ENCODE measurements around the gene PARP16.

PARP16 gene

DNA sequence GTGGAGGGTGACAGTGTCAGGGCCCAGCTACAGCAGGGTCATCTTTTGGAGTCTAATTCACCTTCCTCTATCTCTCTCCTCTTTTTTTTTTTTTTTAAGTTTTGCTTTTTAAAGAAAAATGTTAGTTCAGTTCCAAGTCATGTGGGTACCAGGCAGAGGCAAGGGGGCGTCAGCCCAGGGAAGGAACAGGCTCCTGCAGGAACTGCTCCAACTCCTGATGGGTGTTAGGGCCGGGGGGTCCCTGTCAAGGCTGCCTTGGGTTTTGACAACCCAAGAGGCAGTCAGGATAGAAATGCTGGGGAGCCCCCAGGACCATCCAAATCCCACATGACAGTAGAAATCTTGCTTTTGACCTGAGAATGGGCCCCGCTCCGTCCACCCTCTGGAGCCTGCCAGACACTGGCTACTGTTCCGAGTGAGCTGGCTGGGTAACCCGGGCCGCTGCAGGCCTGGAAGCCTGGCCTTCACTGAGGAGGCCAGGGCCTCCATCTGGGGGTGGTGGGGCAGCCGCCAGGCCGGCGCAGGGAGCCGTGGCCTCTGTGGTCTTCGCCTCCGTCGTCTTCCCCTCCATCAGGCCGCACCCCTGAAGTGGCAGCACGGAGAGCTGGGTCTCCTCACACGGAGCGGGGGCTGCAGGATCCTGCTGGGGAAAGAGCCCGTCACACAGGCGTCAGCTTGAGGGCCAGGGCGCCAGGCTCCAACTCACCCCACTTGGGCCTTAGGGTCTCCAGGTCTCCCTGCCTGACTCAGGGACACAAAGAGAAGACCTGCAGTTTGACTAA, 42.0 kb upstream of the PARP16 start:
- ChIA-PET POLR2A (no interaction called here), CTCF (interaction anchor here (1.2 to 4.1 kb wide), 2 partner anchors 7 to 10 kb away, joined by 3 to 23 read pairs; no protein-coding TSS in a partner anchor)
- no peak for DNase-seq (ENCODE audit: low read depth, low spot score)
- no peak overlapping the region for H3K4me3 ChIP-seq (ENCODE audit: low read depth, low read length)
- TF ChIP-seq, protein P1, sequence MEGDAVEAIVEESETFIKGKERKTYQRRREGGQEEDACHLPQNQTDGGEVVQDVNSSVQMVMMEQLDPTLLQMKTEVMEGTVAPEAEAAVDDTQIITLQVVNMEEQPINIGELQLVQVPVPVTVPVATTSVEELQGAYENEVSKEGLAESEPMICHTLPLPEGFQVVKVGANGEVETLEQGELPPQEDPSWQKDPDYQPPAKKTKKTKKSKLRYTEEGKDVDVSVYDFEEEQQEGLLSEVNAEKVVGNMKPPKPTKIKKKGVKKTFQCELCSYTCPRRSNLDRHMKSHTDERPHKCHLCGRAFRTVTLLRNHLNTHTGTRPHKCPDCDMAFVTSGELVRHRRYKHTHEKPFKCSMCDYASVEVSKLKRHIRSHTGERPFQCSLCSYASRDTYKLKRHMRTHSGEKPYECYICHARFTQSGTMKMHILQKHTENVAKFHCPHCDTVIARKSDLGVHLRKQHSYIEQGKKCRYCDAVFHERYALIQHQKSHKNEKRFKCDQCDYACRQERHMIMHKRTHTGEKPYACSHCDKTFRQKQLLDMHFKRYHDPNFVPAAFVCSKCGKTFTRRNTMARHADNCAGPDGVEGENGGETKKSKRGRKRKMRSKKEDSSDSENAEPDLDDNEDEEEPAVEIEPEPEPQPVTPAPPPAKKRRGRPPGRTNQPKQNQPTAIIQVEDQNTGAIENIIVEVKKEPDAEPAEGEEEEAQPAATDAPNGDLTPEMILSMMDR (IDR thresholded peaks at IDR 0.05; ENCODE audit: insufficient read depth, low read length, missing control alignments): no peak

DNA sequence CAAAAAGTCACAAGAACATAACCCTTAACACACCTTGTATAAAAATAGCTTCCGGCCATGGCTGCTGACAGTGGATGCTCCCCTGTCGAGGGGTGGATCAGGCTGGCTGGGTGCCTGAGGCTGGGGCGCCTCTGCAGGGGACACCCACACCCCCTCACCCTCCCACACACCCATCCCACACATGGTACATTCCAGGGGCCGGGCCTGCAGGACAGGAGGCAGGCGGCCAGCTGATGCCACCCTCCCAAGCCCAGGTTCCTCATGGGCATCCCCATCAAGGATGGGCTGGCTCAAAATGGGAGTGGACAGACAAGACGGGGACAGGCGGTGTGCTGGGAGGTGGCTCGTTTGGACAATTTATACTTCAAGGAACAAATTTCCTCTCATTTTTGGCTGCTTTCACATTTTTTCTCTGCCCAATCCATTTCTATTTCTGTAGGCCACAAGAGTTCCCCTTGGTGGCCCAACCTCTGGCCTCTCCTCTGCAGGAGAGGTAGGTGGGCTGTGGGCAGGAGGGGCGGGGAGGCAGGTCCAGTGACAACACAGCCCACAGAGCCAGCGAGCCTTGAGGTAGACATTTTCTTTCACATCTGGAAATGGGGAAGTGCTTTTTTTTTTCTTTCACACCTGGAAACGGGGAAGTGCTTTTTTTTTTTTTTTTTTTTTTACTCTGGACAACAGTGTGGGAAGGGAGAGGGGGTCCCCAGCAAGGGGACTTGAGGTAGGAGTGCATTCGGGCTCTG, 41.1 kb upstream of the PARP16 start:
- DNase-seq (ENCODE audit: low read depth, low spot score): no peak
- no peak overlapping the region for H3K4me3 ChIP-seq (ENCODE audit: low read depth, low read length)
- TF ChIP-seq, protein P1 (IDR thresholded peaks at IDR 0.05; ENCODE audit: insufficient read depth, low read length, missing control alignments): no peak
- CTCF ChIA-PET: interaction anchor here (1.0 to 16.1 kb wide), 5 partner anchors 9 to 72 kb away, joined by 3 to 652 read pairs (median 12); partner anchors contain the start of gene IGDCC3
- POLR2A ChIA-PET: no interaction called here

DNA sequence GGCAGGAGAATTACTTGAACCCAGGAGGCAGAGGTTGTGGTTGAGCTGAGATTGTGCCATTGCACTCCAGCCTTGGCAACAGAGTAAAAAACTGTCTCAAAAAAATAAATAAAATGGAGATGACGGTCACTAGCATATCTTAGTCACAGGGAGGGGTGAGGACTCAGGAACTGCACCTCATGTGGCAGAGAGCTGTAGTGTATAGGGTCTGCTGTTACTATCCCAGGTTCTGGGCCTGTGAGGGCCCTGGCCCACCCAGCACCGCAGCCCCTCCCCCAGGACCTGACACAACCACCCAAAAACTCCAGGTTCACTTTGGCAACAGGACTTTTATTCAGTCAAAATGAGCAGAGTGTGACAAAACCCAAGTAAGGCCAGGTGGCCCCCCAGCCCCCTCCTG, 40.1 kb upstream of the PARP16 start:
- CTCF ChIA-PET: interaction anchor here (1.0 to 16.1 kb wide), 6 partner anchors 8 to 73 kb away, joined by 3 to 652 read pairs (median 8); partner anchors contain the start of gene IGDCC3
- POLR2A ChIA-PET: no interaction called here
- no peak for DNase-seq (ENCODE audit: low read depth, low spot score)
- H3K4me3 ChIP-seq (ENCODE audit: low read depth, low read length): no peak overlapping the region
- TF ChIP-seq, protein P1 (IDR thresholded peaks at IDR 0.05; ENCODE audit: insufficient read depth, low read length, missing control alignments): no peak

DNA sequence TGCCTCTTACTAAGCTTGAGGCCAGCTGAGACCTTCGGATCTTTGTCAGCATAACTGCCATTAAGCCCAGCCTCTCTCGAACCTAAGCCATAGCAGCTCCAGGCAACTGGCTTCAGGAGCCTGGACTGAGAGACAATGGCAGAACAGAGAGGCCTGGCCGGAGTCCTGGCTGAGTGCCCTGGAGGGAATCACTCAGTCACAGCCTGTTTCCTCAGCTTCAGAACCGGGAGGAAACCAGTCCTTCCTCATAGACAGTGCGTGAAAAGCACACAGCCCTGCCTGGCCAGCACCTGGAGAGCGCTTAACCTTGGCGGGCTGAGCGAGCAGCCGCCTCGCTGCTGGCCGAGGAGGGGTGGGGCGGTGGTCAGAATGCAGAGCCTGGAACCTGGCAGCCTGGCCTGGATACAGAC, 39.4 kb upstream of the PARP16 start:
- TF ChIP-seq, protein P1 (IDR thresholded peaks at IDR 0.05; ENCODE audit: insufficient read depth, low read length, missing control alignments): no peak
- ChIA-PET POLR2A (interaction anchor here (1.5 kb wide), 1 partner anchor 22 kb away, joined by 9 read pairs; the partner anchor contains the start of gene RNU5B-1), CTCF (interaction anchor here (1.9 to 16.1 kb wide), 3 partner anchors 10 to 74 kb away, joined by 5 to 652 read pairs (median 12); partner anchors contain the start of gene IGDCC3)
- no peak for DNase-seq (ENCODE audit: low read depth, low spot score)
- H3K4me3 ChIP-seq (ENCODE audit: low read depth, low read length): no peak overlapping the region

DNA sequence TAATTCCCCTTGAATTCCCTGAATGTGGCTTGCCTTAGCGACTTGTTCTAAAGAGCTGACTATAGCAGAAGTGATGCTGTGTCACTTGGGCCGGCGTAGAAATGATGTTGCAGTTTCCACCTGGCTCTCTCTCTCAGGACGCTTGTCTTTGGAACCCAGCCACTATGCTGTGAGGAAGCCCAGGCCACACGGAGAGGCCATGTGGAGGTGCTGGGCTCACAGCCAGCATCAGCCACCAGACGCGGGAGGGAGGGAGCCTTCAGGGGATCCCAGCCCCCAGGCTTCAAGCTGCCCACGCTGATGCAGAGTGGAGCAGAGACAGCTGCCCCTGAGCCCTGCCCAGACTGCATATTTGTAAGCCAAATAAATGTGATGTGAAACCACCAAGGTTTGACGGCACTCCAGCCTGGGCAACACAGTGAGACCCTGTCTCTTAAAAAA, 36.4 kb upstream of the PARP16 start:
- ChIA-PET POLR2A (interaction anchor here (1.3 kb wide), 1 partner anchor 18 kb away, joined by 6 read pairs; the partner anchor contains the start of gene RNU5B-1), CTCF (interaction anchor here (1.0 to 16.1 kb wide), 6 partner anchors 11 to 76 kb away, joined by 3 to 652 read pairs (median 47); partner anchors contain the start of gene IGDCC3)
- TF ChIP-seq, protein P1 (IDR thresholded peaks at IDR 0.05; ENCODE audit: insufficient read depth, low read length, missing control alignments): no peak
- H3K4me3 ChIP-seq (ENCODE audit: low read depth, low read length): no peak overlapping the region
- DNase-seq (ENCODE audit: low read depth, low spot score): no peak

Measured in AG04449 (cell line).